Activated CD8-positive, alpha-beta T cell treated with anti-CD3 and anti-CD28 coated beads for 36 hours (primary cell): ENCODE measurements around the gene SDC3. TPM values are rescaled to one million over a fixed set of nuclear protein-coding genes. Genes with fewer than 3 reads are reported as not detected.

Experiments
- ATAC-seq: fragments of 200-7000 bp; cut with Tn5 transposase; one replicate; pipeline ENCODE4 v1.10.0; 2021; ENCODE audit warnings: mild to moderate bottlenecking, moderate library complexity
- CTCF ChIA-PET: fragments of 350-600 bp; sonication (Branson Sonifier 250); formaldehyde crosslinking; loops from one replicate; lab custom pipeline; 2021; ENCODE audit warnings: antibody characterized with exemption; lab: Charles Lee
- POLR2A ChIA-PET: fragments of 350-600 bp; sonication (Branson Sonifier 250); formaldehyde crosslinking; loops from one replicate; lab custom pipeline; 2021; ENCODE audit warnings: antibody characterized with exemption; lab: Charles Lee
- DNase-seq: peaks from one replicate; pipeline ENCODE4 v3.0.0-alpha.2; 2020
- H3K27ac Mint-ChIP-seq: one replicate; pipeline ENCODE4 v1.8.0; 2021; ENCODE audit warnings: mild to moderate bottlenecking, mixed read lengths
- H3K27me3 Mint-ChIP-seq: one replicate; pipeline ENCODE4 v1.8.0; 2021; ENCODE audit warnings: mixed read lengths
- H3K36me3 Mint-ChIP-seq: one replicate; pipeline ENCODE4 v1.8.0; 2021; ENCODE audit warnings: low read depth, mixed read lengths
- H3K4me1 Mint-ChIP-seq: one replicate; pipeline ENCODE4 v1.8.0; 2021; ENCODE audit warnings: low read depth, mixed read lengths
- H3K4me3 Mint-ChIP-seq: one replicate; pipeline ENCODE4 v1.8.0; 2021; ENCODE audit warnings: mild to moderate bottlenecking, moderate library complexity, mixed read lengths
- H3K9me3 Mint-ChIP-seq: one replicate; pipeline ENCODE4 v1.8.0; 2021; ENCODE audit warnings: mixed read lengths
- CTCF ChIP-seq: fragments of 200-600 bp; IDR thresholded peaks from one replicate; pipeline ENCODE4 v1.8.0; 2022; ENCODE audit warnings: antibody characterized with exemption, mild to moderate bottlenecking
- intact Hi-C: fragments of 100-400 bp; cut with micrococcal nuclease; formaldehyde crosslinking; loops from one replicate; pipeline ENCODE4 v1.10.0; 2022
- total RNA-seq, 2 experiments: library from RNA; stranded (reverse); gene quantifications; one replicate each; pipeline ENCODE4 v1.2.3, GENCODE V29; 2021

The SDC3 gene
- total RNA-seq, 2 experiments from 2014 or later, result 0.04 to 0.14 TPM

DNA sequence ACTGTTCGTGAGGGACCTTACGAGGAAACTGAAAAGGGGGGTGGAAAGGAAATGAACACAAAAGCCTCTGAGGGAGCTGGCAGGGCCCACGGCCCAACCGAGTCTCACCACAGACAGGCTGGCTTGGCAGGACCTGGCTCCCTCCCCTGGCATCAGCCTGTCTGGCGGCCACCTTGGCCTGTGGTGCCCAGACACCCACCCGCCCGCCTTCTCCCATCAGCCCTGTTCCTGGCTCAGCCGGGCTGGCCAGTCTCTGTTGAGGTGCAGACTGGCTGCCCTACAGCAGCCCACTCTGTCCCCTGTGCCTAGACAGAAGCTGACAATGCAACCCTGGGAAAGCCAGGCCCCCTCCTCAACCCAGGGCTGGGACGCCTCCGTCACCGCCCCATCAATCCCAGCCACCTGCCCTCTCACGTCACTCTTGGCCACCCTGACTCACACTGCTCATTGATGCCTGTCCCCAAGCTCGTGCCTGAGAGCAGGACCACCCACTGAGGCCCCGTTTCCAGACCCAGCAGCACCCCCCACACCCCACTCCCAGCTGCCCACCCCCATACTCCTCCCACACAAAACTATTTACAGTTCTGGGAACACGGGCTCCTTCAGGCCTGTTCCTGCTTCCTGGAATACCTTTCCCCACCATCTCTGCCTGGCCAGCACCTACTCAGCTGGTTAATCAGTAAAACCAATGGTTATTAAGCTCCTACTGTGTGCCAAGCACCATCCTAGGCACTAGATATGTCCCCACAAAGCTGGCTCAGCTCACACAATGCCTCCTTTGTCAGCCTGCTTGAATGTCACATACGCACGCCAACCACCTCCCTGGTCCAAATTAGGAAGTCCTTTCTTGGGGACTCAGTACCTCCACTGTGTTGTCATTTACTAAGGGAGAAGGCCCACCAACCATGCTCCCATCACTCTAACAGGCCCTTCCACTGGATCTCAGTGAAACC, 22.7 kb downstream of the SDC3 start:
- CTCF ChIA-PET, result no interaction called here

DNA sequence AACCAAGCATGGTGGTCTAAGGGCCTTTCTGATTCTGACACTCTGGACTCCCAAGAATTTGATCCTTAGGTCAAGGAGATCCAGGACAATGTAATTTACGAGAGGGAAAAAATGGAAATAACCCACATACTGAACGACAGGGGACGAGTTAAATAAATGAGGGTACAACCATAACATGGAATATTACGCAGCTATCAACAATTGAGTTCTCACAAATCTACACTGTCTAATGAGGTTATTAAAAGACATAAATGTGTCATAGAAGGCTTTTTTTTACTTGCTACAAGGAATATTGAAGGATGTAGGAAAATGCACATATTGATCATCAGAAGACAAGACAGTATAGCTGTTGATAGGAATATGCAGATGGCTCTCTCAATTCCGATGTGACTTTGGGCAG, 23.8 kb downstream of the SDC3 start:
- ChIA-PET POLR2A (interaction anchor here (0.9 kb wide), 1 partner anchor 11 kb away, joined by 3 read pairs; no protein-coding TSS in a partner anchor), CTCF (no interaction called here)
- Mint-ChIP-seq H3K27me3 (peaks cover 20% of the 10 kb centered on the region), H3K4me1 (no peaks in the 10 kb centered on the region), H3K9me3 (no peaks in the 10 kb centered on the region), H3K36me3 (no peaks in the 10 kb centered on the region), H3K4me3 (no peak overlapping the region), H3K27ac (no peak overlapping the region)
- ATAC-seq (no peak), DNase-seq (no peak)
- no peak for TF ChIP-seq CTCF
- intact Hi-C loops, result no loop called here

More for the DNA sequence above, 22.7 kb downstream of the SDC3 start:
- Mint-ChIP-seq H3K9me3 (no peaks in the 10 kb centered on the region), H3K4me1 (no peaks in the 10 kb centered on the region), H3K27me3 (peaks cover 20% of the 10 kb centered on the region), H3K36me3 (no peaks in the 10 kb centered on the region), H3K27ac (no peak overlapping the region), H3K4me3 (no peak overlapping the region)
- no peak for DNase-seq
- no peak for ATAC-seq
- intact Hi-C loops, result no loop called here
- POLR2A ChIA-PET, result interaction anchor here (0.9 to 1.0 kb wide), 2 partner anchors 12 to 15 kb away, joined by 3 to 4 read pairs; no protein-coding TSS in a partner anchor
- no peak for TF ChIP-seq CTCF

GRCh38 chr1:30883389-30884172, 25.0 kb downstream of the SDC3 start:
- ChIA-PET CTCF (no interaction called here), POLR2A (no interaction called here)
- intact Hi-C loops, result no loop called here
- no peak for ATAC-seq
- Mint-ChIP-seq H3K4me3 (no peak overlapping the region), H3K9me3 (no peaks in the 10 kb centered on the region), H3K36me3 (no peaks in the 10 kb centered on the region), H3K27me3 (peaks cover 21% of the 10 kb centered on the region), H3K27ac (no peak overlapping the region), H3K4me1 (no peaks in the 10 kb centered on the region)
- TF ChIP-seq CTCF, result no peak
- no peak for DNase-seq

DNA sequence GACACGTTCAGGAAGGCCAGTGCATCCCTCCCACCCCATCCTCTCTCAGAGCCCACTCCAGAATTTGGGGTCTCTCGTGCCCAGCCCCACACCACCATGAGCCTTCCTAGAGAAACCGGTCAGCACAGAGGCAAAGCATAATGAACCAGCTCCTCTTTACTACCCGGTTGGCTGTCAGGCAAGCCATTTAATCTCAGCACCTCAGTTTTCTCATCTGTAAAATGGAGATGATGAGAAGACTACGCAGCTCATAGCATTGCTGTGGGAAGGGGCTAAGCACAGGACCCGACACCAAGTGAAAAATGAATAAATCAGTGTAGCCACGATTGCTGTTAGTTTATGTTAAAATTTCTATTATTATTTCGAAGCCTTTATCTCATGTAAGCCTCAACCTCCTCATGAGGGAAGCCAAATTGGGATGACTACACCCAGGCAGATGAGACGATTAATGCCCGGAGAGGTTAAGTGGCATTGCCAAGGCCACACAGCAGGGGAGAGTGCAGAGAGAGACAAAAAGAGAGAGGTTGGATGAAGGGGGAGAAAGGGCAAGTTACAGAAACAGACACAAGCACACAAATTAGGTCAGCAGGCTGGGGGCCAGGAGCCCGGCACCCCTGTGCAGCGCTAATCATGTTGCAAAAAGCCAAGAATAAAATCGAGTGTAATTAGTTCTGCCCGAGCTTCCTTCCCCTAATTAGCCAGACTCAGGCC, 25.7 kb downstream of the SDC3 start:
- no peak for DNase-seq
- Mint-ChIP-seq H3K27me3 (peaks cover 21% of the 10 kb centered on the region), H3K36me3 (no peaks in the 10 kb centered on the region), H3K27ac (no peak overlapping the region), H3K4me3 (no peak overlapping the region), H3K4me1 (no peaks in the 10 kb centered on the region), H3K9me3 (no peaks in the 10 kb centered on the region)
- TF ChIP-seq CTCF, result no peak
- POLR2A ChIA-PET, result no interaction called here
- CTCF ChIA-PET, result no interaction called here
- ATAC-seq, result no peak
- intact Hi-C loops, result no loop called here
